GM21576 (cell line): ENCODE results near the gene KIFAP3.

Experiments used
- ATAC-seq: cut with Tn5 transposase; IDR thresholded peaks from one replicate; pipeline ENCODE4 v1.9.1; 2021; ENCODE audit warnings: mild to moderate bottlenecking, moderate library complexity; ENCODE audit not compliant: unreplicated experiment

Gene KIFAP3

DNA sequence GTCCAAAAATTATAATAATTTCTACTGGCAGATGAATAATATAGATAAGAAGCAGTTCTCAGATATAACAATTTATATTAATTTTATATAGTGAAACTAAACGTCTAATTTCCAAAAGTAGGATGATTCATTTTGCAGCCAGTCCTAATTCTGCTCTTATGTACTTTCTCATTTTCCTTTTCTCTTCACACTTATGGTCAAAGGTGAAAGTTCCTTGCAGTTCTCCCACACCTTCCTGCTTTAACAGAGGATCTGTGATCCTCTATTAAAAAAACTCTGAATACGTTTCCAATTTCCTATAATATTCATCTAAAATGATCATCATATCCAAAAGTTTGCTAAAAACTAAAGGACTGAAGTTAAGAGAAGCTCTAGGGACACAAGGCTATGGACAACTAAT lies 78.5 kb downstream of the KIFAP3 start:
- ATAC-seq, result no peak

DNA sequence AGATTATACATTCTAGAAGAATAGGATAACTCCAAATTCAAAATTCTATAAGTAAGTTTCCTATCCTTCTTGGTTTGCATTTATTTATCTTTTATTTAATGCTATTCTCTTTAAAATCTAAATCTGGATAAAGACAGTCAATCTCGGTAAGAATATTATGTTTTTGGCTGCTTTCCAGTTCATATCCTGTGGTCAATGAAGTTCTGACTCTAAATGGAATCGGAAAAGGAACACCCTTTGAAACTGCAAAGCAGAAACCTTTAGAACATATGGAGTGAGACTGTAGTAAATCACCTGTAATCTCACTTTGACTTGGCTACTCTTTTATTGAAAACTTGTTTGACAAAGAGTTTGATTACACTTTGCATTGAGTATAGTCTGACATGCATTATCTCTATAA lies 85.2 kb downstream of the KIFAP3 start:
- no peak for ATAC-seq

DNA sequence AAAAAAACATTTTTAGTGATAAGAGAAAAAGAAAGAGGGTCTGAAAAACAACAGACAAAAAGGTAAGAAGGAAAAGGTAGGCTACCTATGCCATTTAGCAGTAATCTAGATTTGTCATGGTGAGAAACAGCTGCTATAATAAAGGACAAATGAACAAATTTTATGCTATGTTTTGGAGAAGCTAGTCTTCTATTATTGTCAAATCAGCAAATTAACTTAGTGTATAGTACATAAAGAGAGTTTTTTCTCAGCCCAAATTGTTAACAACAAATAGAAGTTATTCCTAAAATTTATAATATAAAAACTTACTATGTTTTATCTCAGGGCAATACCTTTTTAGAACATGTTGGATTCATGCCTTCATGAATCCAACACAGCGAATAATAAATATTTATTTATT lies 88.7 kb downstream of the KIFAP3 start:
- ATAC-seq, result no peak

DNA sequence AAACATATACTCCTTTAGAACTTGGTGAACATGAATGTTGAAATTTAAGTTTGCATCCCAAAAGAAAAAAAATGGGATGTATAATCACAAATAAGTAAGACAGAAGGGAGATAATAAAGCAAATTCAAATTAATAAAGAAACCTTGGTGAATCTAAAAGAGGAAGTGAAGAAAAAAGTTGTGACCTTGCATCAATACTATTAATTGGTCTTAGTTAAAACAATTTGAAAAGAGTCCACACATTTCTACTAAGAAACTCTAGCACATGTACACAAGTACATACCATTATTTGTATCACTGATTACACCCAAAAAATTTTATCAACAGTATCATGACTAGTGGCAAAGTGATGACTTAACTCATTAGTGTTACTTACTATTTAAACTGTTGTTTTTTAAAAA lies 100.4 kb downstream of the KIFAP3 start:
- ATAC-seq, result no peak

DNA sequence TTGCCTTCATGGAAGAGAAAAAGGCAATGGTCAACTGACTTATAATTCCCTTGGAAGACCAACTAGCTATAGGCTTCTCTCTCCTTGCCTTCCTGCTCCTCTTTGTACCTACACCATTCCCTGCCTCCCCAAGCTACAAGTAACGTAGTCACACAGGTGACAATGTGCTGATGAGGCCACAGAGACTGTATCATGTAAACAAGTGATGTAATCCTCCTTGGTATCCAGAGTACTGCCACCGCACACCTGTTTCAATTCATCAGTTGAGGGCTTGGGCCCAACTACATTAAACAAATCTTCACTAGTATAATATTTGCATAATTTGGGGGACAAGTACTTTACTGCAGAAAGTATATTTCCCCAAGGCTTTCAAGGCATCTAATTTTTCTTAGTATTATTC lies 104.4 kb downstream of the KIFAP3 start:
- no peak for ATAC-seq

DNA sequence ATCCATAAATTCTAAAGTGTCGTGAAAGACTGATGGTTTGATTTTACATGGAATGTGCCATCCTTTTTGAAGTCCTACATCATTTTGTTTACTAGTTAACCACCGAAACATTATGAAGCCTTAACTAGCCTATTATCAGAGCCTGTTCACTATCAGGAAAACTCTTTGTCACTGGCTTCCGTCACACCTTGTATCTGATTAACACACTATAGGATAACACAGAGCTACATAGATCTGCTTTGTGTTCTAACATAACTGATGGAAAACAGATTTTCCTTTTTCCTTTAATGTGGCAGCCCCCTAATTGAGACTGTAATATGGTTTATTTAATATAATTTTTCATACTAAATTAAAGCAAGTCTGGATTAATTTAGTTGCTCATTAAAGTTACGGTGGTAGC lies 106.3 kb downstream of the KIFAP3 start:
- no peak for ATAC-seq

DNA sequence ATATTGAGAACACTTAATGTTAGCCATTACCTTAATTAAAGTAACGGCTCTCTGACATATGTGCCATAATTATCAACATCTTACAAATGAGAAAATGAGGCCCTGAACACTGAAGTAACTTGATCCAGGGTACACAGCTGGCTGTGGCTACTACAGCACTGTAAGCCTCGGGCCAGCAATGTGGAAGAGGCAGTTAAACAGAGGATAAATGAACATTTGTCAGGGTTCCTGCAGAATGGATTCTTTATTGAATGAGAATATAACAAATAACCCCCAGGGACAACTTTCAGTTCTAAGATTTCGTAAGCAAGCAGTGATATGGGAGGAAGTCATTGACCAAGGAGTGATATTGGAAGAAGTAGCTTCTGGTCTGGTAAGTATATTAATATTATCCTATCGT lies 110.3 kb downstream of the KIFAP3 start:
- no peak for ATAC-seq

DNA sequence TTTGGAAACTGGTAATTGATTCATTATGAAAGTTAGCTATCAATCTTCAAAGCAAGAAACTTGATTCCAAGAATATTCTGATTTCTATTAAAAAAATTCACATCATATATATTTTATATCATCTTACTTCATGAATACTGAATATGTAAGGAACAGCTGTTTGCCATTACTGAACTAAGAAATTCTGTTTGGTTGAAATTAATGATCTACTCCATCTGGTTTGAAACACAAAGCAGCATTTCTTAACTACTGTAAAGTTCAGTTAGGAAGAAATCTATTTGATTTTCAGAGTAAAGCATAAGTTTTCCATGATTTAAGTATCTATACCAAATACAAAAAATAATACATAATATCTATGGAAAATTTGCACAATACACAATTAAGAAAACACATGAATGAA lies 114.8 kb downstream of the KIFAP3 start:
- ATAC-seq, result no peak

DNA sequence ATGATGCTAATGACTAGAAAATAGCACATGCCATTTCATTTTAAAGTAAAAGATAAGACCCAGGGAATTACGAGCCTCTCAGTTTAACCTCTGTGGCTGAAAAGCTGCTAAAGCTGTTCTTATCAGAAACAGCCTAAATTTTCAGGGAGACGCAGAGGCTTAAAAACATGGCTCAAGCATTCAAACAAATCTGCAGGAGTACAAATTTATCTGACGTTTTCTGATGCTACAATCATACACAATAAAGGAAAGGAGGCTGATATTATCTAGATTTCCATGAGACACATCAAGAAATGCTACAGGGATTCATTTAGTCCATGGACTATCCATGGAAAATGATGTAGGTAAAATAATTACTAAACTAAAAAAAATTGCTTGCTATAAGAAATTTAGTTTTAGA lies 115.5 kb downstream of the KIFAP3 start:
- ATAC-seq, result no peak

DNA sequence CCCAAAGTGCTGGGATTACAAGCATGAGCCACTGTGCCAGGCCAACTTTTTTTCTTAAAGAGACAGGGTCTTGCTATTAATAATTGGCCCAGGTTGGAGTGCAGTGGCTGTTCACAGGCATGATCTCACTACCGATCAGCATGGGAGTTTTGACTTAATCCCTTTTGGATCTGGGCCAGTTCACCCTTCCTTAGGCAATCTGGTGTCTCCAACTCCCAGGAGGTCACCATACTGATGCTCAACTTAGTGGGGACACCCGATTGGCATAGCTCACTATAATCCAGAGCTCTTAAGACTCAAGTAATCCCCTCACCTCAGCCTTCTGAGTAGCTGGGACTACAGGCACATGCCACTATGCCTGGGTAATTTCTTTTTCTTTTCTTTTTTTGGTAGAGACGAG lies 116.6 kb downstream of the KIFAP3 start:
- no peak for ATAC-seq

DNA sequence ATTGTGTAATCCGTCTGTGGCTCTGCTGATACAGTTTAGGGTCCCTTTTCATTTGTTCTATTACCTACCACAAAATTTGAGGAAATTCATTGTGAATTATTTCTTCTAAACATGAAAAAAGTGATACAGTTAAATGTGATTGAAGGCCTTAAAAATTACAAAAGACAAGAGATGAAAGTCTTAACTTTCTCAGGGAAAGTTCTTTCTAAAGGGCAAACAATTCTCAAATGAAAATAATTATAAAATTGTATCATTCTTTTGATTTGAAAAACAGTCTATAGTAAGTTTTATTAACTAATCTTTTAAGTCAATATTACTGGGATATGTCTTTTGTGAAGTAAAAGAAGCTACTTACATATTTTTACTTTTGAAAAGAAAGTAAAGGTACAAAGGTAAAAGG lies 123.4 kb downstream of the KIFAP3 start:
- ATAC-seq, result no peak

DNA sequence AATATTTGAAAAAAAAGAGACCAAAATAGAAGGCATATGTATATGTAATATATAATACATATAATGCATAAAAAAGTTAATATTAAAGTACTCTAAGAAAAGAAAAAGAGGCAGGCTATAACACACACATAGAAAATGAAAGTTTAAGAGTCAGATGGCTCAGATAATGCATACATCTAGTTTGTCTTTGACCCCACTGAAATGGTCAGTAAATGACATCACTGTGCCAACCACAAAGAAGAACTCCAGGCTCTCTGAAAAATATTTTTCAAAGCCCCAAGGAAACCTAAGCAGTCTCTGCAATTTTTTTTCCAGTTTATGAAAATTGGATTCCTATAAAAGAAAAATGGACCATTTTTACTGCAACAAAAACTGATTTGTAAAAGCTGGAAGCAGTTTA lies 125.4 kb downstream of the KIFAP3 start:
- ATAC-seq, result no peak

DNA sequence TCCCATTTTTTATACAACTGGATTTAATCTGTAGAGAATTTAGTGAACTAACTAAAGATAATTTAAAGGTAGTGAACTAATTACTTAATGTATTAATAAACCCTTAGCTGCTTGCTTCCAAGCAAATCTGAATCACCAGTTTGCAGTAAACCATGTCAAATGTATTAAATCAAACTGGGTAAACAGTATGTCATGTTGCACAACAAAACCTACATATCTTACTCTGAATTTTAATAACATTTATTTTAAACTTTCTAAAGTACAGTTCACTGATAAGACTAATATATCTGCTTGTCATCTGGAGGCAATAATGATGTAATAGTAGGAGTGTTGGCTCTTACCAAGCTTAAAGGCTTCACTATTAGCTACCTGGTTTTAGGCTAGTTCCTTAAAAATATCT lies 128.3 kb downstream of the KIFAP3 start:
- no peak for ATAC-seq

DNA sequence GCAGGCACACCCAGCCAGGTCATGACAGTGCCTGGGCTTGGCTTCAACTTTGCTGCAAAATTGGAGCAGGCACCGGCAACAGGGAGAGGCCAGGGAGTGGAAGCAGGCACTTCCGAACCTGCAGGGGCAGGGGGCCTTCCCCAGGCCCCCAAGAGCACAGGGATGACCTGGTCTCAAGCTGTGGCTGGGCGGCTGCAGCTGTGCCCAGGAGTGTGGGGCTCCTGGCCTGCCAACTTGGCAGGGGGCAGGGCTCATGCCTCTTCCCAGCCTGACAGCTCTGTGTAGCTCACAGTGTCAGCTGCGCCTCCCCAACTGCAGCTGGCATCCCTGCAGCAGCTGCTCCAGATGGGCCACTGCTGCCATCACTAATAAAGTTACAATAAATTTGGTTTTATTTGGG lies 129.3 kb downstream of the KIFAP3 start:
- no peak for ATAC-seq

DNA sequence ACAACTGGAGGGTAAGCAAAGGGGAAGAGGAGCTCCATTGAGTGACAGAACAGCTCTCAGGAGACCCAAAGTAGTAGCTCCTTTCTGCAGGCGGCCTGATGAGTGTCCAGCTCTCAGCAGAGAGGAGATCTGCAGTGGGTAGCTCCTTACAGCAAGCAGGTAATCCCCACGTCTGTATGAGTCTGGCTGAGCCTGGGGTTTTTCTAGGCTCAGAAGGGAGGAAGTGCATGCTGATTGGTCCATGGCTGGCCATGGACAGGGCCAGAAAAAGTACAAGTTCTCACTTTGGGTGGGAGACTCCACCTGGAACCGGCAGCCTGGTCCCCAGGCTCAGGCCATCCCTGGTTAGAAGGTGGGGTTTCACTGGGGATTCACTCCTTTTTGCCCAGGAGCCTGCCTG lies 129.9 kb downstream of the KIFAP3 start:
- ATAC-seq, result no peak

DNA sequence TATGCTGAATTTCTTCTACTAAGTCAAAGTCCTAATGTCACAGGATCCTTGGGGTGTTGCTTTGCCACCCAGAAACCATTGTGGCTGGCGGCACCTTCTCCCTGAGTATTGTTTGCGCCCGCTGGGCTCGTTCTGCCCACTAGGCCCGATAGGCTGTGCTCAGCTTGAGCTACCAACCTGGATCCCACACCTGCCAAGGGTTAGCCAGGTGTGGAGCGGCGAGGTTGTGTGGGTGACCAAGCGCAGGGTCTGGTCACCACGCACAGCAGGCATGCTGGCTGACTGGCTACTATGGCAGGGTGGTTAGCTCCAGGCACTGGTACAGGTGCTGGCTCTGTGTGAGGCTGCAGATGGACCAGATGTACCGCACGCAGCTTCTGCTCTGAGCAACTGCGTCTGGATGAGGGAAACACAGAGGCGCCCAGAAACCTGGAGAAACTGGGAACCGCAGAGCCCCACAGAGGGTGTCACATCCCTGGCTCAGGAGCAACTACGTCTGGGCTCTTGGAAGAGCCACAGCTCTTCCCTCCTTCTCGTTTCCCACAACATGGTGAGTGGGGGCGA lies 130.4 kb downstream of the KIFAP3 start:
- no peak for ATAC-seq

DNA sequence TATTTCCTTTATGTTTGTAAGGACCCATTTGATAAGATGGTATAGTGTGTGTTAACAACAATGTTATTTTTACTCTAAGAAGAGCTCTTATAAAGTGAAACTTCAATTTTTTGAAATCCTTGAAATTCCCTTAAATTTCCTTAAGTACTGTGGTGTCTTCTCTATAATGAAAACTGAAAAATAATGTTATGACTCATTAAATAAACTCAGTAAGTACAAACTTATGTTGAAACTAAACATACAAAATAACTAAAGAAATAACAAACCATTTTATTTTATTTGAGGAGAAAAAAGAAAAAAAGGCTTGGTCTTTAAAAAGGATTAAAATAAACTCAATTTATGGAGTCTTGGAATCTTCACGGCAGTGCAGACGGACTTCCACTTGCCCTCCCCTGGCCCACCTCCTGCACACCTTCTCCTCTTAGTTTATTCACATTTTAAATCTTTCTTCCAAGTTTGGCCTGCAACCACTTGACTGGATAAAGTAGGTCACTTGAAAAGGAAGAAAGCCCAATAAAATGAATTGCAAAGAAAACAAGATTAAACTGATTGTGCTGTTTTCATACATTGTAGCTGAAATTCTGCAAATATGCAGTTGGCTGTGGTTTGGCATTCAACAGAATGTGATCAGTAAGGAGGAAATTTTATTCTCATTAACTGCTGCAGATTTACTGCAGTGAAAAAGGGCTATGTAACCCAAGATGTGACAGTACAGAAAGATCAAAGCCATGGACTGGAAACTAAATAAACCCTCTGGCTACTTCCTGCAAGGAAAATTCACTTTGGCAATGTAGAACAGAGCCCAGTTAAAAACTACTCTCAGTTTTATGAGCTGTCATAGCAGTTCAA lies 132.3 kb downstream of the KIFAP3 start:
- no peak for ATAC-seq

DNA sequence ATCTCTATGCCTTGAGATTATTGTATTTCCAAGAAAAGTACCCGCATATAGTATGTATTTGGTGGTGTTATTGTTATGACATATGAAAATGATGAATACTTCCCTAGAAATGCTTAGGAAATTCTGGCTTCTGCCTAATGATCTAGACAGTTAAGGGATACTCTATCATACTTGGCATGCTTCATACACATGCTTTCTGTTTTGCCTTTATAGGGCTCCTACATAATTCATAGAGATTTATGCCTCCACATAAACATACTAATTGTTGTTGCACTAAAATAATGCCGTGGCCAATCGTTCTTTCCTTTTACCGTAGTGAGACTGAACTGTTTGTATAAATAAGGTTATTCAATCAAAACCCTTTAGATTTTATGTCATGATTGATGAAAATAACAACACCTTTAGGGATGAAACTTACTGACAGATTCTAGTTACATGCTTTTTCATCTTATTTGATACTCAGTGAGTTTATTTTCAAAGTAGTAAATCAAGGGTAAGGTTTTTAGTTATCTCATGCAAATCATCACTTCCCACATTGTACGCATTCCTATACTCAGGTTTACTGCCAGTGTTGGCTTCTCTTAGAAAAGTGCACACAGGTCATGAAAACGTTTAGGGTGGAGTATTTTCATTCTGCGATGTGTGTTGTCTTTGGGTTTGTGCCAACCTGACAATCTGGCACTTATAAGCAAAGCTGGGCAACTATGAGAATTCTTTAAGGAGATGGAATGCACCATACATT lies 140.3 kb downstream of the KIFAP3 start:
- ATAC-seq, result no peak

DNA sequence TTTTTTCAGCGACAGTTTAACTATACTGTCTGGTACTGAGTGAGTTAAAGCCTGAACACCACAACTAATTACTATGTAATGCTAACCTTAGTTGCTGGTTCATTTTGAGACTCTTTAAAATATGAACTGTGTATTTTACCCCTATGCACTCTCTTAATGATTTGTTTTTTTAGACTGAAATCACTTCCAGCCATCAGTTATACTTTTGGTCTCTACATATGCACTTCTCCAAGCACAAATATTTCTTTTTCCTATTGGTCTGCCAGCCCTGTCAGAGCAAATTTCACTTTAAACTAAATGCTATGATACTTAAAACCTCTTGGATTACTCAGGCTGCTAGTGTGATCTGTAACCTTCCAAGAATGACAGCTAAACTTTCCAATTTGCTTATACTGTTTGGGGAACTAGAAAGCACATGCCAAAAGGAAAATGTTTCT lies 142.7 kb downstream of the KIFAP3 start:
- ATAC-seq, result no peak

DNA sequence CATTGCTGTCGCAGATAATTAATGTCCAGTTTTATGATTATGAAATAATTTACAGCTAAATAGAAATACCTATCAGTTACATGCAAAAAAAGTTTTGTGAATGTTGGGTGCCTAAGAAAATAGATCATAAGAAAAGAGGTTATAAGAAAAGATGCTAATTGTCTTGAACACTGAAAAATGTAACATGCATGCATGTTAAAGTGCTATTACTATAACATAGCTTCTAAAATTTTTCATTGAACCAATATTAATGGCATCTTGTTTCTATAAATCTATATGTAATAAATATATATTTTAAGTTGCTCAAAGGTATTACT lies 145.3 kb downstream of the KIFAP3 start:
- ATAC-seq, result no peak

DNA sequence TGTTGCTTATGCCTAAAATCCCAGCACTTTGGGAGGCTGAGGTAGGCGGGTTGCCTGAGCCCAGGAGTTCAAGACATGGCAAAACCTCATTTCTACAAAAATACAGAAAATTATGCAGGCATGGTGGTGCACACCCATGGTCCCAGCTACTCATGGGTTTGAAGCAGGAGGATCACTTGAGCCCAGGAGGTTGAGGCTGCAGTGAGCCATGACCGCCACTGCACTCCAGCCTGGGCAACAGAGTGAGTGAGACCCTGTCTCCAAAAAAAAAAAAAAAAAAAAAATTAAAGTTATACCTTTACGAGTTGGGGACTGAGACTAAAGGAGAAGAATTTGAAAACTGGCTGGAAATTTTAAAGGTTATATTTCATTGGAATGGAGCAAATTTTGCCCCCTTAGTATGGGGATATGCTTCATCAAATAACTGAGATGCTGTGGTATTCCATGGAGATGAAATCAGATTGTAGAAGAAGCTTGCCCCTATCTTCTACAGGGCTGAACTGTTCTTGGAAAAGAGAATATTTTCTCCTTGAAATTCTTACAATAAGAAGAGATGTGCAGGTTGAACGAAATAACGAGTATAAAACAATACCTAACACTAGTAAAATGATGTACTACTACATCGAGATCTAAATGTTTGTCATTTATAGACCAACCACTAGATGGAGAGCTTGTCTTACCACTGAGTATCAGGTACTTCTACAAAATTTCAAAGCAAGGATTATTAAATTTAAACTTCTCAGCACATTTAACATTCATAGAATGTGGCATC lies 145.9 kb downstream of the KIFAP3 start:
- ATAC-seq, result peak; percentile 77
